Skeletal muscle cell (primary cell): ENCODE measurements around the gene ACAD8.
"Not testable (repeated sequence)": the region's sequence is repeated elsewhere in the genome, so short reads cannot be mapped to it uniquely, and the experiment has no call there.

Source experiments
- DNase-seq: peaks from one replicate; pipeline ENCODE4 v3.0.0-alpha.2; 2010; ENCODE audit warnings: low read depth
- H3K4me3 ChIP-seq: 2 replicates; pipeline ENCODE4 v1.5.1; 2011; ENCODE audit warnings: low read depth, mild to moderate bottlenecking, control low read depth, low read length, moderate library complexity

The ACAD8 gene

DNA sequence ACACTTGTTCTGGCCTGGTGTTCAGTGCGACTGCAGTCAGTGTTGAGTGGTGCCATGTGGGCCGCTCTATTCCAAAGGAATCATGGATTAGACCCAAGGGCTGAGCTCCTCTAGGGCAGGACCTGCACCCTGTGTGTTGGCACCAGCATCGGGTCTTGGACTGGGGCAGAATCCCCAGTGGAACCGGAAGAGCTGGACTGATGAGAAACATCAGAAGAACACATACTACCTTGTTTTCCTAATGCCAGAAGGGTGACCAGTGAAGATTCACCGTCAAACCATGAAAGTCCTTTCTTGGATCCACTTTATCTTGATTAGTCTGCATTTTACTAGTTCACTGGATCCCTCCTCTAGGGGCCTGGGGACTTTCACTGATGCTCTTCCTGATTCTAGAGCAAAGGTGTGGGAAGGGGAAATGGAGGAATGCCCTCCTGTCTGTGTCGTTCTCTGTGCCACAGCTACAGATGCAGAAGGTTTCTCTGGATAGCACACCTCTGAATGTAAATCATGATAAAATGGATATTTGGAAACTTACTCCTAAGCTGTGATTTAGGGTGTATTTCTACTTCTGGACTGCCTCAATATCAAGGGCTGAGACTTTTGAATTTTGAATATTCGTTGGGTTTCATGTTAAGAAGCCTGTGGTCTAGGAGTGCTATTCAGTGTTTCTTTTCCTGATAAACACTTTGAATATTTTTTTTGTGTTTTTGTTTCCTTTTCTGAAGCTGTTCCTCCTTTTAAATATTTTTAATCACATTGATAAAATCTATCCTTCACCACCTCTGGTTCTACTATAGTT lies 11.8 kb downstream of the ACAD8 start:
- no peak overlapping the region for H3K4me3 ChIP-seq
- no peak for DNase-seq

DNA sequence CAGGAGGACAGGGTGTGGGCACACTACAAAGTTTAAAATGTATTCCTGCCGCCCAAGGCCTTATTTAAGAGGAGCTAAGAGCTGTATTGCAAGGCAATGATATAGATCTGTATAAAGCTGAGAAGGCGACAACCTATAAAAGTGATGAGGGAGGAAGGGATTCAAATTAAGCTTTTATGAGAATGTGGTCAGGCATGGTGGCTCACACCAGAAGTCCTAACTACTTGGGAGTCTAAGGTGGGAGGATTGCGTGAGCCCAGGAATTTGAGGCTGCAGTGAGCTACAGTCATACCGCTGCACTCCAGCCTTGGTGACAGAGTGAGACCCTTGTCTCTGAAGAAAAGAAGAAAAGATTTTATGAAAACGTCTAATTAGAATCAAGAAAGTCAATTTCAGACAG lies 13.1 kb downstream of the ACAD8 start:
- no peak for DNase-seq
- H3K4me3 ChIP-seq: no peak overlapping the region

DNA sequence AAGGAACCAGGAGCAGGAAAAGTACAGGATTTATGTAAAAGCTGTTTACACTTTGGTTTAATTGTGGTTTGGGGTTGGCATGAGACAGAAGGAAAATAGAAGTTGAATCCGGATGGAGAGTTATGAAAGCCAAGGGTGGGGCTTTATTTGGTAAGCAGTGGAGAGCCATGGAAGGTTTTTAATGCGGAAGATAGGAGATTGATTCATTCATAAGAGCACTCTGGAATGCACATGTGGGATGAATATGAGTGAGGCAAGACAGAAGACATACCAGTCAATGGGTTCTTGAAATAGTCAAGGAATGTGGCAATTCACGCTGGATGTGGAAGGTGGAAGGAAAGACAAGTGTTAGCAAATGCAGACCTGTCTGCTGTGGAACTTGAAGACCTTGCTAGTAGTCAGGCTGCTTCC lies 13.5 kb downstream of the ACAD8 start:
- DNase-seq: peak; percentile 27
- no peak overlapping the region for H3K4me3 ChIP-seq

DNA sequence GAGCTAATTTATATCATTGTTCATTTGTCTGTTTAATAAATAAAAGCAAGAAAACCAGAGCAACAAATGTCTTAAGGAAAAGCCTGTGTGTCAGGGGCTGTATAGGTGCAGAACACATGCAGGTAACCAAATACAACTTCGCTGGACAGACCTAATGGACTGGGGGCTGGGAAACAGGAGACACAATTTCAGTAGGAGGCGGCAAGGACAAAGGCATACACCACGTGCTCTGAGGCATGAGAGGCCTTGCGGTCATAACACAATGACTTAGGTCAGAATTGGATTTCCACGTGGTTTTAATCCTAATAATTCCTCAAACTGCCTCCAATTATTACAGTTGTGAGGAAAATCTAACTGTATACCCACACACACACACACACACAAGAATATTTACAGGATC lies 14.1 kb downstream of the ACAD8 start:
- no peak overlapping the region for H3K4me3 ChIP-seq
- no peak for DNase-seq

DNA sequence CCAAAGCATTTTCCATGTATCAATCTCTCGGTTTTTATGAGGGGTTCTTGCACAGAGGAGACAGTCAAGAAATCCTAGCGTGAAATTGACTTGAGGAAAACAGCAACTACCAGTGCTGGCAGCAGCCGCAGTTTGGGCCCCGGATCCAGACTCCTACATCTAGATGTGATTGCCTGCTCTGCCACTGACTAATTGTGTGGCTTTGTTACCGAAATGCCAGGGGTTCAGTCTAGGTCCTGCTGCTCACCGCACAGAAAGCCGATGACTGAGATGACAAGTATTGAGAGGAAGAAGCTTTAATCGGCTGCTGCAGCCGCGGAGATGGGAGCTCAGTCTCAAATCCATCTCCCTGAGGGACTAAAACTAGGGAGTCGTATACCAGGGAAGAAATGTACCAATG lies 14.6 kb downstream of the ACAD8 start:
- no peak for DNase-seq
- H3K4me3 ChIP-seq: no peak overlapping the region

DNA sequence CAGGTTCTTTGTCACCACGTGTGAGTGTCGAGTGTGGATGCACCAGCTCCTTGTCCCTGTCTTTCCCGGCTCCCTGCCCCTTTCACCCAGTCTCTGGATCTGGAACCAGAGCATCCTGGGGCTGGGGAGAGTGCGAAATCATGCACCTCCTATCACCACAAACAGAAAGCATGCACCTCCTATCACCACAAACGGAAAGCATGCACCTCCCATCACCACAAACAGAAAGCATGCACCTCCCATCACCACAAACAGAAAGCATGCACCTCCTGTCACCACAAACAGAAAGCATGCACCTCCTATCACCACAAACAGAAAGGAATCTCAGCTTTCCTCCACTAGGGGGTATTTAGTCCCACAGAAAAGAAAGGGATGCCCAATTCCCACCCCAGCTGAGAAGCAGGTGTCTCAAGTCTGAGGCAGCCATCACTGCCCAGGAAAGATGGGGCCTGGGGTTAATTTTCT lies 16.9 kb downstream of the ACAD8 start:
- DNase-seq: no peak
- H3K4me3 ChIP-seq: no peak overlapping the region

DNA sequence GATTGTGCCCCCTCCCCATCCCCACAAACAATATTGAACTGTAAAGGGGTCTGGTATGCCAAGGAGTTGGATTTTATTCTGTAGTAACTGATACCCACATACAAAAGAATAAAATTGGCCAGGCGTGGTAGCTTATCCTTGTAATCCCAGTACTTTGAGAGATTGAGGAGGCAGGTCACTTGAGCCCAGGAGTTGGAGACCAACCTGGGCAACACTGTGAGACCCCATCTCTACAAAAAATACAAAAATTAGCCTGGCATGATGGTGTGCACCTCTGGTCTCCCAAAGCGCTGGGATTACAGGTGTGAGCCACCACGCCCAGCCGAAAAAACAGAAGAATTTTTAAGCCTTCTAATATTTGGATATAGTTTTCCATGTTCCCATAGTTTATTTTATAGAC lies 18.6 kb downstream of the ACAD8 start:
- no peak for DNase-seq
- H3K4me3 ChIP-seq: no peak overlapping the region

DNA sequence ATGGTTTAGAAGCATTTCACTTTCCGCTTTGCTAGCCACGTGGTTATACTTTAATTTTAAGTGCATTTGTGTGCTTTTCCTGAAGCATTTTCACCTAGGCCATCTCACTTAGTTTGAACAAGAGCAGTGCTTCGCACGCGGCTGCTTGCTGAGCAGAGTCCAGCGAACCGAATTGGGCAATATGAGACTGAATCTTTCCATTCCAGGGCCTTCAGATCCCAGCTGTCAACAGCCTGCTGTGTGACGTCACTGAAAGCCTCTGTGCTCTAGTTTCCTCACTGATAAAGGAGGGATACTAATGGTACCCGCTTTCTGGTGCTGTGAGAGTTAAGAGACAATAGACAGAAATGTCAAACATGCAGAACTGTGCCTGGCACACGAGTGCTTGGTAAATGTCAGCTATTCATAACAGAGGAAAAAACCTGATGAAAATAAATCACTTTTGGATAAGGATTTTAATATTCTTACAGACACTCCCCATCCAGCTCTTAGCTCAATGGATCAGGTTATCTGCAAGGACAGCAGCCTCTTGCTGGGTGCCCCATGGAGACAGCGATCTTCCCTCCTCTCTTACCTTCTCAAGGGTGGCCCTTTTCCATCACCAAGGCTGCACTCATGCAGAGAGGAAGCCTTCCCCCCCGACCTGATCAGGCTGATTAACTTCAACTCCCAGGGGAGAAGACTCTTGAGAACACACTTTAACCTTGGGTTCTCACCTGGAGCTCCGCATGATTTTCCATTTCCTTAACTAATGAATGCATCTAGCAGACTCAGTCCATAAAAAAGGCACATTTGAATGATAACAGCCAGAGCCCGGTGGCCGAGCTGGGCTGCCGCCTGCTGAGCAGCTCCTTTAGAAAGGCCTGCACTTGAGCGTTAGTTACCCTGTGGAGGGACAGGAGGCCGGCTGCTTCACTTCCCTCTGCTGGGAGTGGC lies 19.3 kb downstream of the ACAD8 start:
- no peak overlapping the region for H3K4me3 ChIP-seq
- peak; percentile 25 for DNase-seq

DNA sequence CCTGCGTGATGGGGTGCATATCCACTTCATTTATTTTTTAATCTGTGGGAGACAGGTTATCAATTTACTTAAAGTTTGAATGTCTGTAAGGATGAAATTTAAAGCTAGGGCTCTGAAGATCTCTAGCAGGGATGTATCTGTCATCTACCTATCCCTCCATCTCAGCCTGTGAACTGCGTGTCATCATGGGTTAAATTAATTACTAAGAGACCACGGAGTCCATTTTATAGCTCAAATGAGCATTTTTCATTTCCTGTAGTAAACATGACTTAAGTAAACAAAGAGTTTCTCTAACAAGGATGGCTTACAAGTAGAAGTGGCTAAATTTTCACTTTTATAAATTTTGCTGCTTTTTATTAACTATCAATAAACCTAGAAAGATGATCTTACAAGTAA lies 19.9 kb downstream of the ACAD8 start:
- DNase-seq: no peak
- H3K4me3 ChIP-seq: no peak overlapping the region

DNA sequence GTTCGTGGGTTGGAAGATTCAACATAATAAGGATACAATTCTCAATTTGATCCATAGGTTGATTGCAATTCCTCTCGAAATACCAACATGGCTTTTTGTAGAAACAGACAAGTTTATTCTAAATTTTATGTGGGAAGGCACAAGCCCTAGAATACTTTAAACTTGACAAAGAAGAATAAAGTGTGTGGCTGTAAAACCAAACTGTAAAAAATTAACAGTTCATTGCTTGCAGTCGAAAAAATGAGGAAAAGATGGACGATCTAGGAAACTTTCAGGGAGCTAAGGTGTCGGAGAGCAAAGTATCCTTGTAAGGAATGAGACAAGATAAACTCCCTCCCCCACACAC lies 21.8 kb downstream of the ACAD8 start:
- H3K4me3 ChIP-seq: no peak overlapping the region
- DNase-seq: no peak

DNA sequence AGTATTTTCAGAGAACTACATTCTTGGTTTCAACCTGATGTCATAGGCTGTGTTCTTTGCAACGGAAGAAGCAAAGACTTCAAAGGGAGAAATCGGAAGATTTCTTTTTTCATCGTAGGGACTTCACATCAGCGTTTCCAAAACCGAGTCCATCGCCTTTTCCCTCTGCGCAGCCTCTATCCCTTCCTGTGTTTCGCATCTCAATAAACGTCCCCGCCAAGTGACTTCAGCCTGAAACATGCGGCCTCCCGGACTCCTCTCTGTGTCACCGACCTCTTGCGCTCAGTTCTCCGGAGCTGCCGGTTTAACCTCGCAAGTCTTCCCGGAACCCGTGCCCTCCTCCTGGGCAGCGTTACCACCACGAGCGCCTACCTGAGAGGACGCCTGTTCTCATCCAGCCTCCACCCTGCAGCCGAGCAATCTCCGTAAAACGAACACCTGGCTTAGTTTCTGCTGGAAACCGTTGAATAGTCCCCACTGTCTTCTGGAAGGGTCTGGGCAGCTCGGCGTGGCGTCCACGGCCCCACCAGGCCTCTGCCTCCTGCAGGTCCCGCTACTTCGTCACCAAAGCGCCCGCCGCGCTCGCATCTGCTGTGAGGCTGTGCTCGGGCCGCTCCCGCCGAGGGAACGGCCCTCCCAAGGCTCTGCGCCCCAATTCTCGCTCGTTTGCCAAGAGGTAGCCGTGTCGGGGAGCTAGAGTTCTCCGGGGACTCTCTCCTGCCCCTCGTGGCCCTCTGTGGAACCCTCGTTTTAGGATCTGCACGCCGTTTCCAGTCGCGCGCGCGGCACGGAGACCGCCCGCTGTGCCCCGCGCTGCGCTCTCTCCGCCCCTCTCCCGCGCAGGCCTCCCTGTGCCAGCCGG lies 22.4 kb downstream of the ACAD8 start, which contains the start of gene GLB1L3:
Gene GLB1L3, plus strand, starts transcription at position 846 of the 862 bp plus-strand sequence. CDS start 362 bp downstream, outside the sequence.
- no peak for DNase-seq
- peak within 1 kb of the TSS; percentile 27 for H3K4me3 ChIP-seq

DNA sequence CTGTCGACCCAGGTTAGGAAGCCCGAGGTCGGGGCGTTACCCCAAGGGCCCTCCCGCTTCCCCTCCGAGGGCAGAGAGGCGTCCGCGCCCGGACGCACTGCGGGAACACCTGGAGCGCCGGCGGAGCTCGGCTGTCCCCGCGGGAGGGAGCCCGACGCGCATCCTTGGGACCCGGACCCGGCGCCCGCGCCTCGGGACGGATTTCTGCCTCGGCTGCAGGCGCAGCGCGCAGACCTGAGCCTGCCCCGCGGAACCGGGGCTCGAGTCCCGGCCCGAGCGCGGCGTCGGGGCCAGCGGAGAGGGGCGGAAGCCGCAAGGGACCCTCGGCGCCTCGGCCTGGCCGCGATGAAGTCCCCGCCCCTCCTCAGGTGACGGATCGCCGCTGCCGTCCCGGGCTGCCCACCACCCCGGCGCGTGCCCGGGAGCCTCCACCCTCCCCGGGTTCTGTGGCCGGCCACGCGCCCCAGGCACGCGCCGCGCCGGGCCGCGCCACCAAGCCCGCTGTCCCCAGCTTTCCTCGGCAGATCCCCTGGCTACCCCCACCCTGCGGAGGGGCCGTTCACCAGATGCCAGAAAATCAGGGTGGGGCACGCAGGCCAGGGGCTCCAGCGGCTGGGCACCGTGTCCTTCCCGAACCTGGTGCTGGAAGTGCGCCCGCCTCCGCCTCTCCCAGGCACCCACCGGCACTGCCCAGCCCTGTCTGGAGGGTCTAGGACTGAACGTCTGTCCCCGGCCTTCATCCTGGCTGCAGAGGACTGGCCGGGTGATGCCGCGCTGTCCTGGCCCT lies 23.2 kb downstream of the ACAD8 start:
- H3K4me3 ChIP-seq: peak overlapping the region; percentile 27
- DNase-seq: no peak

DNA sequence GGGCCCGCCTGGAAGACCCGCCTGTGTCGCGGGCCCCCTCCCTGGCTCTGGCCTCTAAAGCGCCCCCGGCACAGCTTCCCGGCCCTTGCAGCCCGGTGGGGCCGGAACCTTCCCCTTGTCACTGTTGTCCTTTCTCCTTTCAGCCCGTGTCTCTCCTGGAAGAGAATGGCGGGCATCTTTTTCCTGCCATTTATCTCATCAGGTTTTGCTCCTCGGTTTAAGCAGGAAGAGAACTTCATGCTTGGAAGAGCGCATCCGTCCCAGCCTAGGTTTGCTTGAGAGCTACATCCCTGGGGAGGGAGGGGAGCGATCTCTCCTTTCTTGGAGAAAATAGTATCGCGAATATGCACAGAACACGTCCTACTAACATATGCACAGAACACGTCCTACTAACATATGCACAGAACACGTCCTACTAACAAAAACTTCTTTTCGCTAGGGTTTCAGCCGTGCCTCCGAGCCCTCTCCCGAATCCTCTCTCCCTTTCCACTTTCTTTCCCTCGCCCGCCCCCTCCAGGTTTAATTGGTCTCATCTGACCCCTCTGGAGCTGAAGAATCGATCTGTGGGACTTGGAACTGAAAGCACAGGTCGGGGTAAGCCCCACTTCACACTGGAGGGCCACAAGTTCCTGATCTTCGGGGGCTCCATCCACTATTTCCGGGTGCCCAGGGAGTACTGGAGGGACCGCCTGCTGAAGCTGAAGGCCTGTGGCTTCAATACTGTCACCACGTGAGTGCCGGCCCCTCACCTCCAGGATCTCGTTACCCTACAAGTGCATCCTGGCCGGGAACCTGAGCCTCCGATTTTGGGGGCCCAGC lies 24.0 kb downstream of the ACAD8 start:
- DNase-seq: no peak
- no peak overlapping the region for H3K4me3 ChIP-seq

DNA sequence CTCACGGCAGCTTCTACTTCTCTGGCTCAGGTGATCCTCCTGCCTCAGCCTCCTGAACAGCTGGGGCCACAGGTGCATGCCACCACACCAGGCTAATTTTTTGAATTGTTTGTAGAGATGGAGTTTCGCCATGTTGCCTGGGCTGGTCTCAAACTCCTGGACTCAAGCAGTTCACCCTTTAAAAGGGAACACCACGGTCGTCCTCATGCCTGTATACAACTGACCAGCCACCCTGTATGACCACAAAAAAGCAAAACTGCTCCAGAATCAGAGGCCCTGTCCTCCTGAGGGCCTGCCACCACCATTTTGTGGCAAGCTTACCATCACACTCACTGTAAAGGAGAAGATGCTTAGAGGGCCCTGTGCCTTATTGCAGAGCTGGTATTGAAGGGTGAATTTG lies 25.0 kb downstream of the ACAD8 start:
- DNase-seq: no peak

DNA sequence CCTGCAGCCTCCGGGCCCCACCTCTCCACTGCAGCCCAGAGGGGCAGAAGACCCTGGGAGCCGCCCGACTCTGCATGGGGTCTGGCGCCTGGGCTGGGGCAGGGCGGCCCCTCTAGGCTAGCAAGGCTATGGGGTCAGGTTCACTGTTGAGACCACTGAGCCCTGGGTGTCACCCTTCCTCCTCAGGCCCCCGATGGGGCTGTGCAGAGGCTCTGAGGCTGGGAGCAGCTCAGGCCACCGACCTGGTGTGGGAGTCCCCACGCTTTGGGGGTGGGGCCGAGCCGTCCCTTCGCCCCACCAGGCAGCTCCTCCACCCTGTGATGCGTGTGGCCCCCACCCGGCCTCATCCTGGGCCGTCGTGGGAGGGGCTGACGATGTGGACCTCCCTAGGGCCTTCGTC lies 28.3 kb downstream of the ACAD8 start:
- H3K4me3 ChIP-seq, DNase-seq: not testable (repeated sequence)

More for the DNA sequence above, 25.0 kb downstream of the ACAD8 start:
- H3K4me3 ChIP-seq: no peak overlapping the region

DNA sequence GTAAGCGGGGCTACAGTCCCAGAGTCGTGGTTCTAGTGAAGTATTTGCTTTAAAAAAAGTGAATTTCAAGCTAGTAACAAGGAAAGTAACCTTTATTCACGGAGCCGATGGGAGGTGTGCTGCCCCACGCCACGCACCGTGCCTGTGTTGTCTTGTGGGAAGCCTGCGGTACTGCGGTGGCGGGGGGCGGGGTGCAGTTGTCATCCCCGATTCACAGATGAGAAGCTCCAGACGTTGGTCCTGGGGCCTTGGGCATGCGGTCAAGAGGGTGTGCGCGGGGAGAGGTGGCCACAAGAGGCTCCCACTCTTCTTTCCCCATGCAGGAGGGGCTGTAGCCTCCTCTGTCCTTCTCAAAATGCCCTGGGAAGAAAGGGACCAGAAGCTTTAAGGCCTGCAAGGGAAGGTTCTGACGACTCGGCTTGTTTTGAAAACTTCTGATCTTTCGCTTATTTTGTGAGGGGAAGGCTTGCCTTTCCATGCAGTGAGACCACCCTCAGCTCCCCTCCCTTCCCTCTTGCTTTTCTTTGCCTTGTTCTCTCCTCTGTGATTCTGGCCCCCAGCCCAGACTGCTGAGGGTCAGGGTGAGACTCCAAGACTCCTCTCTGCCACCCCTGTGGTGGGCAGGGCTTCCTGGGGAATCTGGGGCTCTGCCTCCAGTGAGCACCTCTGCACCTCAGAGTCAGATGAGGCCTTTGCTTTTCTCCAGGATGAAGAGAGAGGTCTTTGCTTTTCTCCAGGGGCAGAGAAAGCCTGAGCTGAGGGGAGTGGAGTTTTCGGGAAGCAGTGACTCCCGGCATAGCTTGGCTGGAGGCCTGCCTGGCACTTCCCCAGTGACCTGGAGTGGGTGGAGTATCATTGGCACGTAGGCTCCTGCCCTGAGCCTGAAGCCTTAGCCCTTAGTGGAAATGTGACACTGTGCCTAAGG lies 29.0 kb downstream of the ACAD8 start:
- no peak for DNase-seq

More for the DNA sequence above, 29.0 kb downstream of the ACAD8 start:
- H3K4me3 ChIP-seq: no peak overlapping the region
